K562 (cell line): Measurements from ENCODE around the gene RINT1. TPM values are rescaled to one million over a fixed set of nuclear protein-coding genes. Genes with fewer than 3 reads are reported as not detected.

Source experiments
- AFF1 ChIP-seq, 2 experiments: fragments of 450-650 bp; IDR thresholded peaks; 2 replicates each; pipeline ENCODE4 v1.6.1; 2018; ENCODE audit warnings: mild to moderate bottlenecking in 2 of 2, low read depth in 1 of 2; ENCODE audit not compliant: partially characterized antibody in 2 of 2
- ARID2 ChIP-seq: fragments of 450-650 bp; IDR thresholded peaks from 2 replicates; pipeline ENCODE4 v1.6.1; 2017; ENCODE audit warnings: antibody characterized with exemption, mild to moderate bottlenecking
- ATF3 ChIP-seq, 2 experiments: fragments of 450-650 bp in 1 of 2; sonication (generic) in 1 of 2; formaldehyde crosslinking in 1 of 2; IDR thresholded peaks in 1 of 2; conservative IDR thresholded peaks in 1 of 2; 2 replicates each; pipeline versions ENCODE4 v1.6.1 to v1.8.1; 2016 to 2023; ENCODE audit warnings: mild to moderate bottlenecking in 2 of 2, moderate library complexity in 2 of 2, inconsistent platforms in 1 of 2, missing genetic modification reagents in 1 of 2
- ETV5 ChIP-seq: sonication (generic); formaldehyde crosslinking; IDR thresholded peaks from 2 replicates; pipeline ENCODE4 v1.4.0; 2020; ENCODE audit warnings: low read depth, mild to moderate bottlenecking, missing genetic modification reagents
- HOXB6 ChIP-seq: fragments of 250-450 bp; sonication (Bioruptor Pico); IDR thresholded peaks from 2 replicates; pipeline ENCODE4 v1.5.1; 2022; ENCODE audit warnings: mild to moderate bottlenecking, borderline replicate concordance
- MAFK ChIP-seq: IDR thresholded peaks from 2 replicates; pipeline ENCODE4 v1.6.1; 2011; ENCODE audit warnings: low read length, improper control_type of control experiment
- POLR2G ChIP-seq: fragments of 200-400 bp; formaldehyde crosslinking; IDR thresholded peaks from 2 replicates; pipeline ENCODE4 v1.6.1; 2017; ENCODE audit warnings: low read depth, mild to moderate bottlenecking, antibody characterized with exemption, low read length, moderate library complexity
- POLR2H ChIP-seq: IDR thresholded peaks from 2 replicates; pipeline ENCODE4 v1.6.1; 2016; ENCODE audit warnings: missing genetic modification characterization, low read depth, mild to moderate bottlenecking, control low read depth, missing compliant biosample characterization, moderate library complexity
- SIX5 ChIP-seq, 2 experiments: IDR thresholded peaks; 2 replicates each; pipeline ENCODE4 v1.6.1; 2011; ENCODE audit warnings: low read length in 2 of 2, borderline replicate concordance in 1 of 2, low read depth in 1 of 2, mild to moderate bottlenecking in 1 of 2, moderate library complexity in 1 of 2; ENCODE audit not compliant: insufficient read depth in 1 of 2
- SNRNP70 ChIP-seq: fragments of 200-400 bp; formaldehyde crosslinking; optimal IDR thresholded peaks from 2 replicates; pipeline ENCODE3; 2017; ENCODE audit warnings: low read depth, low read length
- SP1 ChIP-seq: sonication (generic); formaldehyde crosslinking; IDR thresholded peaks from 2 replicates; pipeline ENCODE4 v1.8.1; 2022; ENCODE audit warnings: mild to moderate bottlenecking, missing genetic modification reagents
- TAF15 ChIP-seq: fragments of 200-400 bp; formaldehyde crosslinking; IDR thresholded peaks from 2 replicates; pipeline ENCODE4 v1.6.1; 2017; ENCODE audit warnings: mild to moderate bottlenecking, low read depth, low read length, moderate library complexity
- YY1 ChIP-seq, 3 experiments: IDR thresholded peaks; 2 replicates each; pipeline ENCODE4 v1.6.1; 2011; ENCODE audit warnings: low read length in 2 of 3, mild to moderate bottlenecking in 2 of 3, moderate library complexity in 2 of 3, borderline replicate concordance in 1 of 3, control low read depth in 1 of 3, low read depth in 1 of 3; ENCODE audit not compliant: insufficient read depth in 3 of 3, insufficient replicate concordance in 2 of 3, control insufficient read depth in 1 of 3, insufficient read length in 1 of 3; ENCODE audit errors: extremely low read depth in 1 of 3
- ZBED1 ChIP-seq: IDR thresholded peaks from 2 replicates; pipeline ENCODE4 v1.6.1; 2014
- ZNF23 ChIP-seq: fragments of 250-450 bp; sonication (Bioruptor Pico); IDR thresholded peaks from 2 replicates; pipeline ENCODE4 v1.4.0; 2020; ENCODE audit warnings: mild to moderate bottlenecking
- ZNF277 ChIP-seq: fragments of 250-450 bp; sonication (Bioruptor Pico); IDR thresholded peaks from 2 replicates; pipeline ENCODE4 v1.8.0; 2022; ENCODE audit warnings: inconsistent platforms, mild to moderate bottlenecking, moderate library complexity, borderline replicate concordance
- ZNF668 ChIP-seq: fragments of 250-450 bp; sonication (Bioruptor Pico); IDR thresholded peaks from 2 replicates; pipeline ENCODE4 v1.8.0; 2022; ENCODE audit warnings: mild to moderate bottlenecking, inconsistent platforms
- ZNF764 ChIP-seq: fragments of 250-450 bp; sonication (Bioruptor Pico); IDR thresholded peaks from 2 replicates; pipeline ENCODE4 v1.4.0; 2020; ENCODE audit warnings: low read depth, mild to moderate bottlenecking, moderate library complexity
- polyA plus RNA-seq, 8 experiments: library from polyadenylated mRNA; depleted of rRNA in 4 of 8; stranded (reverse) in 5 of 8; unstranded in 3 of 8; fragments of >200 nt; fragmentation: Nextera tagmentation in 2 of 8; fragmentation: Illumina TruSeq in 1 of 8; extraction: Ambion mirVana in 2 of 8; extraction: Trizol in 1 of 8; gene quantifications; 2 replicates each; pipeline versions ENCODE4 v1.2.1 to v1.2.3, GENCODE V29; 2011 to 2014; ENCODE audit warnings: inconsistent platforms in 1 of 8, missing spikeins in 1 of 8
- total RNA-seq, 7 experiments: library from RNA; depleted of rRNA in 6 of 7; stranded (reverse); fragments of >200 nt in 6 of 7; fragmentation: Illumina TruSeq in 2 of 7; extraction: Trizol in 2 of 7; gene quantifications; 2 replicates each; pipeline versions ENCODE4 v1.2.1 to v1.2.3, GENCODE V29; 2011 to 2021; ENCODE audit warnings: low replicate concordance in 1 of 7

Gene RINT1
- total and polyA plus RNA-seq, 9 of the 15 experiments (the other 6 are each of a cell fraction or from before 2014, with no cell fraction given): 21.3 to 74.3 (median 27.4) TPM

- TF ChIP-seq ZNF277 (CRISPR knock-in tag) (no peak), YY1 (IDR thresholded peaks at IDR 0.05; ENCODE audit: borderline replicate concordance in 1 of 3, control insufficient read depth in 1 of 3, extremely low read depth in 1 of 3, insufficient read depth in 3 of 3, insufficient read length in 1 of 3, insufficient replicate concordance in 2 of 3, low read depth in 1 of 3, low read length in 2 of 3) (peak in 2 of 3 experiments; percentile 76 to 83), MAFK (no peak; the same call in 1 of the 2 replicates), TAF15 (no peak), HOXB6 (no peak), AFF1 (IDR thresholded peaks at IDR 0.05; ENCODE audit: low read depth in 1 of 2, partially characterized antibody in 2 of 2) (peak in 1 of 2 experiments; percentile 77), POLR2G (peak; percentile 100), ZBED1 (0 out of 2 replicates have a peak, but pooled peaks have one; percentile 73), SP1 (CRISPR knock-in tag) (peak; percentile 87), ATF3 (IDR thresholded peaks at IDR 0.05) (no peak; the same call in 1 of the 2 replicates), ATF3 (CRISPR knock-in tag; conservative IDR thresholded peaks at IDR 0.05) (peak; percentile 56), ETV5 (CRISPR knock-in tag) (peak; percentile 97), SIX5 (IDR thresholded peaks at IDR 0.05; ENCODE audit: borderline replicate concordance in 1 of 2, insufficient read depth in 1 of 2, low read depth in 1 of 2, low read length in 2 of 2) (peak; percentile 7 to 11; a peak in 2 of 4 replicates), ZNF764 (CRISPR knock-in tag) (peak; percentile 69; the same call in 1 of the 2 replicates), ZNF23 (CRISPR knock-in tag) (0 out of 2 replicates have a peak, but pooled peaks have one; percentile 52), ARID2 (no peak), SNRNP70 (no peak), POLR2H (peak; percentile 95), ZNF668 (CRISPR knock-in tag) (0 out of 2 replicates have a peak, but pooled peaks have one; percentile 68)
Observed at GRCh38 chr7:105531792-105532671, at the start of gene RINT1 (continued).
